Neural progenitor cell (in vitro differentiated cells): ENCODE data around the gene DNAJC30.

Source experiments
- EZH2 ChIP-seq: fragments of 200-600 bp; sonication (generic); IDR thresholded peaks from 2 replicates; pipeline ENCODE4 v1.6.1; 2017; ENCODE audit warnings: antibody characterized with exemption, mild to moderate bottlenecking, moderate library complexity
- TF ChIP-seq, protein P1 (sequence below): fragments of 200-600 bp; sonication (generic); IDR thresholded peaks from 2 replicates; pipeline ENCODE4 v1.5.1; 2017; ENCODE audit warnings: antibody characterized with exemption, mild to moderate bottlenecking

DNA sequence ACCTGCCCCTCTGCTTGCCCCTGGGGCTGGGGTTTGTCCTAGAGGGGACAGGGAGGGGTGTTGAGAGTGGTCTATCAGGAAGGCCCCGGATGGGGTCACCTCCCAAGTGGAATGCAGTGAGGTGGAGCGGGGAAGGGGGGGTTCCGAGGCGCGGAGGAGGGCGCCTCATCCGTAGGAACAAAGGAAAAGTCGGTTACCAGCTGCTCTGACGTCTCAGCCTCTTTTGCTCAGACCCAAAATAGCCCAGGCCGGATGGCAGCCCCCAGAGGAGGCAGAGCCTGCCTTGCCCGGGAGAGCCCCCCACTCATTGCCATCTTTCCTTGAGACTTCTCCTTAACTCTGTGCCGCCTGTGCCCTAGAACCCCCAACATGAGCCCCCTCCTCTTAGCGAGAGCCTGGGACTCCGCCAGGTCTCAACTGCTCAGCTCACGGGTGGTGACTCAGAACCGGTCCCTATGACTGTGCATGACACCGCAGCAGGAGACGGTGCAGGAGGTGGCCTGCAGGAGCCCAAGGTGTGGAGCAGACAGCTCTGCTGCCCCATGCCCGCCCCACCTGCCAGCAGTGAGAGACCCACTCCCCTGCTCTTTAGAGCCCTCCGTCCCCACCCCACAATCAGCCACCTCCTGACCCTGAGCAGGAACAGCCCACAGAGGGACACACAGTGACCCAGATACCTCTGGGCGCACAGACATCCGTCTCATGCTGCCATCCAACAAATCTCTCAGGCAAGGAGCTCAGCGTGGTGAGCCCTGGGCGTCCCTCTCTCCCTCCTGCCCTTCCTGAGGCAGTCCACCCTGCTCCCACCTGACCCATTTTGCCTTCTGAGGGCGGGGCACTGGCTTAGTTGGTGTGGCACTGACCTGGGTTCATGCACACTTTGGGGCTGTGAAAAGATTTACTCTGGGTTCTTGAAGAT, 23.1 kb upstream of the DNAJC30 start:
- TF ChIP-seq, protein P1, sequence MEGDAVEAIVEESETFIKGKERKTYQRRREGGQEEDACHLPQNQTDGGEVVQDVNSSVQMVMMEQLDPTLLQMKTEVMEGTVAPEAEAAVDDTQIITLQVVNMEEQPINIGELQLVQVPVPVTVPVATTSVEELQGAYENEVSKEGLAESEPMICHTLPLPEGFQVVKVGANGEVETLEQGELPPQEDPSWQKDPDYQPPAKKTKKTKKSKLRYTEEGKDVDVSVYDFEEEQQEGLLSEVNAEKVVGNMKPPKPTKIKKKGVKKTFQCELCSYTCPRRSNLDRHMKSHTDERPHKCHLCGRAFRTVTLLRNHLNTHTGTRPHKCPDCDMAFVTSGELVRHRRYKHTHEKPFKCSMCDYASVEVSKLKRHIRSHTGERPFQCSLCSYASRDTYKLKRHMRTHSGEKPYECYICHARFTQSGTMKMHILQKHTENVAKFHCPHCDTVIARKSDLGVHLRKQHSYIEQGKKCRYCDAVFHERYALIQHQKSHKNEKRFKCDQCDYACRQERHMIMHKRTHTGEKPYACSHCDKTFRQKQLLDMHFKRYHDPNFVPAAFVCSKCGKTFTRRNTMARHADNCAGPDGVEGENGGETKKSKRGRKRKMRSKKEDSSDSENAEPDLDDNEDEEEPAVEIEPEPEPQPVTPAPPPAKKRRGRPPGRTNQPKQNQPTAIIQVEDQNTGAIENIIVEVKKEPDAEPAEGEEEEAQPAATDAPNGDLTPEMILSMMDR, result no peak
- no peak for TF ChIP-seq EZH2
